HG03039 (cell line): Measurements from ENCODE around the gene REM1.
"Not testable (repeated sequence)": the region's sequence is repeated elsewhere in the genome, so short reads cannot be mapped to it uniquely, and the experiment has no call there.

ENCODE experiments used
- ATAC-seq: cut with Tn5 transposase; IDR thresholded peaks from one replicate; pipeline ENCODE4 v1.9.1; 2021; ENCODE audit warnings: mild to moderate bottlenecking, moderate library complexity; ENCODE audit not compliant: unreplicated experiment

Gene REM1

GRCh38 chr20:31484001-31484400 is 8.9 kb downstream of the REM1 start:
- ATAC-seq: no peak

GRCh38 chr20:31485450-31486339 is 10.6 kb downstream of the REM1 start:
- no peak for ATAC-seq

GRCh38 chr20:31488115-31488514 is 13.0 kb downstream of the REM1 start:
- ATAC-seq: no peak

- ATAC-seq: no peak
Observed at GRCh38 chr20:31489152-31489551, 14.1 kb downstream of the REM1 start.

- ATAC-seq: no peak
Observed at GRCh38 chr20:31490752-31491151, 15.7 kb downstream of the REM1 start.

- no peak for ATAC-seq
Observed at GRCh38 chr20:31494131-31494530, 19.0 kb downstream of the REM1 start.

GRCh38 chr20:31496761-31497295 is 21.7 kb downstream of the REM1 start:
- no peak for ATAC-seq

GRCh38 chr20:31497838-31498540 is 22.9 kb downstream of the REM1 start:
- no peak for ATAC-seq

- no peak for ATAC-seq
Observed at GRCh38 chr20:31500527-31500926, 25.4 kb downstream of the REM1 start.

- peak; percentile 93 for ATAC-seq
Observed at GRCh38 chr20:31502884-31503673, 28.0 kb downstream of the REM1 start.

GRCh38 chr20:31505903-31506302 is 30.8 kb downstream of the REM1 start:
- ATAC-seq: no peak

- ATAC-seq: no peak
Observed at GRCh38 chr20:31508517-31509244, 33.6 kb downstream of the REM1 start.

GRCh38 chr20:31514154-31515071 is 39.3 kb downstream of the REM1 start, which contains the start of gene HM13:
Gene HM13, plus strand, starts transcription at chr20:31514442. Its CDS starts 110 bp downstream, at chr20:31514552.
- ATAC-seq: peak; percentile 83

- no peak for ATAC-seq
Observed at GRCh38 chr20:31515072-31515774, 40.1 kb downstream of the REM1 start.

- ATAC-seq: no peak
Observed at GRCh38 chr20:31515775-31516107, 40.7 kb downstream of the REM1 start.

- no peak for ATAC-seq
Observed at GRCh38 chr20:31516166-31516565, 41.1 kb downstream of the REM1 start.

- ATAC-seq: no peak
Observed at GRCh38 chr20:31516651-31517050, 41.6 kb downstream of the REM1 start.

- no peak for ATAC-seq
Observed at GRCh38 chr20:31517373-31517772, 42.3 kb downstream of the REM1 start.

- ATAC-seq: not testable (repeated sequence)
Observed at GRCh38 chr20:31521267-31521666, 46.2 kb downstream of the REM1 start.
